ENCODE results near the gene KLF2.

The KLF2 gene

GRCh38 chr19:16363852-16364230, 39.2 kb downstream of the KLF2 start:
- no peak for DNase-seq (ENCODE audit: low read depth, low spot score)
- WGBS (ENCODE audit: insufficient coverage, insufficient read length) = no CpG with 5 or more reads among the region's 11 CpGs
- Histone ChIP-seq H3K27me3 (ENCODE audit: control insufficient read depth, insufficient read depth, low read length) (no peaks in the 10 kb centered on the region), H3K9me3 (ENCODE audit: control insufficient read depth, insufficient read depth, low read length) (no peaks in the 10 kb centered on the region), H3K27ac (ENCODE audit: low read length) (no peak overlapping the region), H3K4me1 (ENCODE audit: control insufficient read depth, insufficient read depth, low read length) (peaks cover 2% of the 10 kb centered on the region; the same call in 1 of the 2 replicates), H3K4me3 (ENCODE audit: low read length) (no peak overlapping the region), H3K36me3 (ENCODE audit: control insufficient read depth, insufficient read depth, low read length) (no peaks in the 10 kb centered on the region)

GRCh38 chr19:16364231-16364865, 39.7 kb downstream of the KLF2 start:
- no CpG with 5 or more reads among the region's 22 CpGs for WGBS (ENCODE audit: insufficient coverage, insufficient read length)

GRCh38 chr19:16365300-16365996, 40.8 kb downstream of the KLF2 start:
- H3K9me3 ChIP-seq (ENCODE audit: control insufficient read depth, insufficient read depth, low read length) = no peaks in the 10 kb centered on the region
- no peaks in the 10 kb centered on the region for H3K27me3 ChIP-seq (ENCODE audit: control insufficient read depth, insufficient read depth, low read length)
- no peak overlapping the region for H3K4me3 ChIP-seq (ENCODE audit: low read length)
- H3K27ac ChIP-seq (ENCODE audit: low read length) = no peak overlapping the region
- WGBS (ENCODE audit: insufficient coverage, insufficient read length) = no CpG with 5 or more reads among the region's 12 CpGs
- no peaks in the 10 kb centered on the region for H3K36me3 ChIP-seq (ENCODE audit: control insufficient read depth, insufficient read depth, low read length)
- DNase-seq (ENCODE audit: low read depth, low spot score) = no peak
- H3K4me1 ChIP-seq (ENCODE audit: control insufficient read depth, insufficient read depth, low read length) = peaks cover 2% of the 10 kb centered on the region; the same call in 1 of the 2 replicates

More at GRCh38 chr19:16364231-16364865, 39.7 kb downstream of the KLF2 start:
- peaks cover 2% of the 10 kb centered on the region; the same call in 1 of the 2 replicates for H3K4me1 ChIP-seq (ENCODE audit: control insufficient read depth, insufficient read depth, low read length)
- H3K27me3 ChIP-seq (ENCODE audit: control insufficient read depth, insufficient read depth, low read length) = no peaks in the 10 kb centered on the region
- no peaks in the 10 kb centered on the region for H3K36me3 ChIP-seq (ENCODE audit: control insufficient read depth, insufficient read depth, low read length)
- no peak overlapping the region for H3K4me3 ChIP-seq (ENCODE audit: low read length)
- H3K9me3 ChIP-seq (ENCODE audit: control insufficient read depth, insufficient read depth, low read length) = no peaks in the 10 kb centered on the region
- no peak for DNase-seq (ENCODE audit: low read depth, low spot score)
- H3K27ac ChIP-seq (ENCODE audit: low read length) = no peak overlapping the region

- Histone ChIP-seq H3K4me3 (ENCODE audit: low read length) (no peak overlapping the region), H3K36me3 (ENCODE audit: control insufficient read depth, insufficient read depth, low read length) (no peaks in the 10 kb centered on the region), H3K27me3 (ENCODE audit: control insufficient read depth, insufficient read depth, low read length) (no peaks in the 10 kb centered on the region), H3K27ac (ENCODE audit: low read length) (no peak overlapping the region), H3K9me3 (ENCODE audit: control insufficient read depth, insufficient read depth, low read length) (no peaks in the 10 kb centered on the region), H3K4me1 (ENCODE audit: control insufficient read depth, insufficient read depth, low read length) (peaks cover 2% of the 10 kb centered on the region; the same call in 1 of the 2 replicates)
- no CpG with 5 or more reads among the region's 9 CpGs for WGBS (ENCODE audit: insufficient coverage, insufficient read length)
- DNase-seq (ENCODE audit: low read depth, low spot score) = no peak
Measured at GRCh38 chr19:16366056-16366432, 41.4 kb downstream of the KLF2 start.

- no peaks in the 10 kb centered on the region for H3K36me3 ChIP-seq (ENCODE audit: control insufficient read depth, insufficient read depth, low read length)
- no peaks in the 10 kb centered on the region for H3K27me3 ChIP-seq (ENCODE audit: control insufficient read depth, insufficient read depth, low read length)
- no peak overlapping the region for H3K27ac ChIP-seq (ENCODE audit: low read length)
- no CpG with 5 or more reads among the region's 25 CpGs for WGBS (ENCODE audit: insufficient coverage, insufficient read length)
- H3K4me1 ChIP-seq (ENCODE audit: control insufficient read depth, insufficient read depth, low read length) = peaks cover 2% of the 10 kb centered on the region; the same call in 1 of the 2 replicates
- no peak for DNase-seq (ENCODE audit: low read depth, low spot score)
- no peak overlapping the region for H3K4me3 ChIP-seq (ENCODE audit: low read length)
- H3K9me3 ChIP-seq (ENCODE audit: control insufficient read depth, insufficient read depth, low read length) = no peaks in the 10 kb centered on the region
Measured at GRCh38 chr19:16366433-16367260, 42.0 kb downstream of the KLF2 start.

- DNase-seq (ENCODE audit: low read depth, low spot score) = no peak
- Histone ChIP-seq H3K4me3 (ENCODE audit: low read length) (no peak overlapping the region), H3K27ac (ENCODE audit: low read length) (no peak overlapping the region), H3K27me3 (ENCODE audit: control insufficient read depth, insufficient read depth, low read length) (no peaks in the 10 kb centered on the region), H3K36me3 (ENCODE audit: control insufficient read depth, insufficient read depth, low read length) (no peaks in the 10 kb centered on the region), H3K9me3 (ENCODE audit: control insufficient read depth, insufficient read depth, low read length) (no peaks in the 10 kb centered on the region), H3K4me1 (ENCODE audit: control insufficient read depth, insufficient read depth, low read length) (peaks cover 2% of the 10 kb centered on the region; the same call in 1 of the 2 replicates)
- no CpG with 5 or more reads among the region's 10 CpGs for WGBS (ENCODE audit: insufficient coverage, insufficient read length)
Measured at GRCh38 chr19:16367261-16367683, 42.6 kb downstream of the KLF2 start.

GRCh38 chr19:16368385-16369305, 44.0 kb downstream of the KLF2 start:
- DNase-seq (ENCODE audit: low read depth, low spot score) = no peak
- Histone ChIP-seq H3K4me3 (ENCODE audit: low read length) (no peak overlapping the region), H3K27me3 (ENCODE audit: control insufficient read depth, insufficient read depth, low read length) (no peaks in the 10 kb centered on the region), H3K36me3 (ENCODE audit: control insufficient read depth, insufficient read depth, low read length) (no peaks in the 10 kb centered on the region), H3K9me3 (ENCODE audit: control insufficient read depth, insufficient read depth, low read length) (no peaks in the 10 kb centered on the region), H3K27ac (ENCODE audit: low read length) (no peak overlapping the region), H3K4me1 (ENCODE audit: control insufficient read depth, insufficient read depth, low read length) (peaks cover 2% of the 10 kb centered on the region; the same call in 1 of the 2 replicates)
- no CpG with 5 or more reads among the region's 18 CpGs for WGBS (ENCODE audit: insufficient coverage, insufficient read length)

GRCh38 chr19:16369306-16369663, 44.7 kb downstream of the KLF2 start:
- Histone ChIP-seq H3K27me3 (ENCODE audit: control insufficient read depth, insufficient read depth, low read length) (no peaks in the 10 kb centered on the region), H3K36me3 (ENCODE audit: control insufficient read depth, insufficient read depth, low read length) (no peaks in the 10 kb centered on the region), H3K4me3 (ENCODE audit: low read length) (no peak overlapping the region), H3K4me1 (ENCODE audit: control insufficient read depth, insufficient read depth, low read length) (peaks cover 2% of the 10 kb centered on the region; the same call in 1 of the 2 replicates), H3K9me3 (ENCODE audit: control insufficient read depth, insufficient read depth, low read length) (no peaks in the 10 kb centered on the region), H3K27ac (ENCODE audit: low read length) (no peak overlapping the region)
- DNase-seq (ENCODE audit: low read depth, low spot score) = no peak
- no CpG with 5 or more reads among the region's 3 CpGs for WGBS (ENCODE audit: insufficient coverage, insufficient read length)

- no peak overlapping the region for H3K4me3 ChIP-seq (ENCODE audit: low read length)
- DNase-seq (ENCODE audit: low read depth, low spot score) = no peak
- peaks cover 5% of the 10 kb centered on the region; the same call in 1 of the 2 replicates for H3K36me3 ChIP-seq (ENCODE audit: control insufficient read depth, insufficient read depth, low read length)
- no CpG with 5 or more reads among the region's 22 CpGs for WGBS (ENCODE audit: insufficient coverage, insufficient read length)
- H3K4me1 ChIP-seq (ENCODE audit: control insufficient read depth, insufficient read depth, low read length) = peaks cover 2% of the 10 kb centered on the region; the same call in 1 of the 2 replicates
- no peak overlapping the region for H3K27ac ChIP-seq (ENCODE audit: low read length)
- H3K9me3 ChIP-seq (ENCODE audit: control insufficient read depth, insufficient read depth, low read length) = no peaks in the 10 kb centered on the region
- H3K27me3 ChIP-seq (ENCODE audit: control insufficient read depth, insufficient read depth, low read length) = no peaks in the 10 kb centered on the region
Measured at GRCh38 chr19:16369664-16370576, 45.3 kb downstream of the KLF2 start.
